A673 (cell line): Measurements from ENCODE around the gene MMP24OS.

ENCODE experiments used
- CTCF ChIP-seq: fragments of 300-800, 200-600 bp; sonication (generic); conservative IDR thresholded peaks from 2 replicates; pipeline ENCODE4 v1.5.1; 2017; ENCODE audit warnings: low read depth, mild to moderate bottlenecking, antibody characterized with exemption, low read length, moderate library complexity, mixed read lengths
- EZH2 ChIP-seq: fragments of 200-600 bp; sonication (generic); IDR thresholded peaks from 2 replicates; pipeline ENCODE4 v1.6.1; 2017; ENCODE audit warnings: borderline replicate concordance, low read depth, mild to moderate bottlenecking, mixed read lengths, antibody characterized with exemption, low read length; ENCODE audit not compliant: poor library complexity, severe bottlenecking

- TF ChIP-seq CTCF: no peak
- no peak for TF ChIP-seq EZH2
These were observed 49.4 kb upstream of the MMP24OS start for GRCh38 chr20:35327074-35327976.
